Omental fat pad (tissue), 4 donors: ENCODE data around the gene FLOT2. TPM values are rescaled to one million over a fixed set of nuclear protein-coding genes. Genes with fewer than 3 reads are reported as not detected.

Source experiments
- ATAC-seq: fragments of 150-250 bp; one replicate; pipeline ENCODE4 v1.9.1; 2016; ENCODE audit warnings: mild to moderate bottlenecking, moderate library complexity; ENCODE audit not compliant: low FRiP score
- DNase-seq: peaks from one replicate; pipeline ENCODE4 v3.0.0-alpha.2; 2019; ENCODE audit warnings: low spot score
- CTCF ChIP-seq, 3 donors: fragments of 450-650 bp; IDR thresholded peaks; one replicate each; pipeline ENCODE4 v1.5.1; 2016 to 2017; ENCODE audit warnings: antibody characterized with exemption in 3 of 3, mild to moderate bottlenecking in 3 of 3, moderate library complexity in 2 of 3
- total RNA-seq, 4 donors: library from RNA; depleted of rRNA; stranded (reverse); fragments of >200 nt; gene quantifications; one replicate each; pipeline ENCODE4 v1.1.0, GENCODE V29; 2016

FLOT2 gene
- total RNA-seq, 4 donors from 2014 or later, result 51.1 to 95.0 (median 68.3) TPM

GRCh38 chr17:28861393-28862203, 35.9 kb downstream of the FLOT2 start:
- no peak for ATAC-seq

GRCh38 chr17:28860363-28860808, 37.1 kb downstream of the FLOT2 start:
- TF ChIP-seq CTCF (IDR thresholded peaks at IDR 0.05), result no peak
- no peak for DNase-seq
- ATAC-seq, result no peak

More at GRCh38 chr17:28861393-28862203, 35.9 kb downstream of the FLOT2 start:
- no peak for TF ChIP-seq CTCF (IDR thresholded peaks at IDR 0.05)
- no peak for DNase-seq

- no peak for TF ChIP-seq CTCF (IDR thresholded peaks at IDR 0.05)
- ATAC-seq, result no peak
- DNase-seq, result no peak
Observed at GRCh38 chr17:28858801-28859355, 38.7 kb downstream of the FLOT2 start.

- no peak for DNase-seq
- ATAC-seq, result no peak
- no peak for TF ChIP-seq CTCF (IDR thresholded peaks at IDR 0.05)
Observed at GRCh38 chr17:28857905-28858800, 39.4 kb downstream of the FLOT2 start.

GRCh38 chr17:28856028-28856574, 41.4 kb downstream of the FLOT2 start:
- no peak for TF ChIP-seq CTCF (IDR thresholded peaks at IDR 0.05)

DNA sequence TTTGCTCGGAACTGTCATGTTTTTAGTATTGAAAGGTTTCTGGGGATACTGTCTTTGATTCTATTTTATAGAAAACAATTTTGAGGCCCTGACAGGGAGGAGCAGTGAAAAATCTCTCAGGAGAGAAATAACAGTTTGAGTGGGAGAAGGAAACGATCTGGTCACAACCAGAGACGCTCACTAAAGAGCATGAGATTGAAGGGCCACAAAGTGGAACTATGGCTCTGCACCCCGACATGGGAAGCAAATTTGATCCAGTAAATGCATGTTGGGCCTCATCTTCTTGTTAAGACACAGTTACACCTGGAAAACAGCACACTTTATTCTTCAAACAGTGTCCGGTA, 42.2 kb downstream of the FLOT2 start:
- TF ChIP-seq CTCF (IDR thresholded peaks at IDR 0.05), result no peak
- DNase-seq (no peak), ATAC-seq (no peak)

More at GRCh38 chr17:28856028-28856574, 41.4 kb downstream of the FLOT2 start:
- DNase-seq, result no peak
- no peak for ATAC-seq
